Endothelial cell (in vitro differentiated cells): ENCODE measurements around the gene MTRF1. TPM values are rescaled to one million over a fixed set of nuclear protein-coding genes. Genes with fewer than 3 reads are reported as not detected.

Experiments used
- DNase-seq: peaks from one replicate; pipeline ENCODE4 v3.0.0; 2021; ENCODE audit warnings: low spot score
- H3K27ac Mint-ChIP-seq: one replicate; pipeline ENCODE4 v1.8.0; 2021; ENCODE audit warnings: mixed read lengths, inconsistent platforms; ENCODE audit not compliant: unreplicated experiment
- H3K27me3 Mint-ChIP-seq: one replicate; pipeline ENCODE4 v1.8.0; 2021; ENCODE audit warnings: mild to moderate bottlenecking, moderate library complexity, mixed read lengths, inconsistent platforms; ENCODE audit not compliant: unreplicated experiment
- H3K36me3 Mint-ChIP-seq: one replicate; pipeline ENCODE4 v1.8.0; 2021; ENCODE audit warnings: mild to moderate bottlenecking, low read depth, mixed read lengths, inconsistent platforms; ENCODE audit not compliant: unreplicated experiment
- H3K4me1 Mint-ChIP-seq: one replicate; pipeline ENCODE4 v1.8.0; 2021; ENCODE audit warnings: mild to moderate bottlenecking, mixed read lengths, inconsistent platforms; ENCODE audit not compliant: unreplicated experiment
- H3K4me3 Mint-ChIP-seq: one replicate; pipeline ENCODE4 v1.8.0; 2021; ENCODE audit warnings: mild to moderate bottlenecking, mixed read lengths, inconsistent platforms; ENCODE audit not compliant: unreplicated experiment
- H3K9me3 Mint-ChIP-seq: one replicate; pipeline ENCODE4 v1.8.0; 2021; ENCODE audit warnings: mixed read lengths, inconsistent platforms; ENCODE audit not compliant: unreplicated experiment
- total RNA-seq: library from RNA; stranded (reverse); fragmentation: NEBNext Ultra II Directional; extraction: Animal tissue kit (Norgen Biotek cat#: 25700); gene quantifications from one replicate; pipeline ENCODE4 v1.2.1, GENCODE V29; 2021; ENCODE audit not compliant: unreplicated experiment
- TF ChIP-seq, protein P1 (sequence below): fragments of 200-600 bp; sonication (generic); IDR thresholded peaks from one replicate; pipeline ENCODE4 v1.5.0; 2021; ENCODE audit warnings: antibody characterized with exemption; ENCODE audit not compliant: unreplicated experiment

Gene MTRF1
- total RNA-seq, 1 donor from 2014 or later, result 10.1 TPM

DNA sequence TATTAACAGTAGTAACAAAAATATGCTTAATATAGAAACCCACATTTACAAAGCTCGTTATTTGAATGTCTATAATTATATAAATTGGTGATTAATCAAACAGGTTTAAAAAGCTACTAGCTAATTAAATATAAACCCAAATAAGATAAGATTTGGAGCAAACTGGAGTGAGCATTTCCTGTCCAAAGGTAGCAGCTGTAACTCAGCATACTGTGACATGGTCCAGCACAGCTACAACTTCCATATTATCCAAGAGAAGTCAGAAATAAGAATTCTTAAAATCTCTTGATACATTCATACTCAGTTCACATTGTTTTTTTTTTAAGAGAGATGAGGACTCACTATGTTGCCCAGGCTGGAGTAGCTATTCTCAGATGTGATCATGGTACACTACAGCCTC lies 8.5 kb downstream of the MTRF1 start:
- TF ChIP-seq, protein P1, sequence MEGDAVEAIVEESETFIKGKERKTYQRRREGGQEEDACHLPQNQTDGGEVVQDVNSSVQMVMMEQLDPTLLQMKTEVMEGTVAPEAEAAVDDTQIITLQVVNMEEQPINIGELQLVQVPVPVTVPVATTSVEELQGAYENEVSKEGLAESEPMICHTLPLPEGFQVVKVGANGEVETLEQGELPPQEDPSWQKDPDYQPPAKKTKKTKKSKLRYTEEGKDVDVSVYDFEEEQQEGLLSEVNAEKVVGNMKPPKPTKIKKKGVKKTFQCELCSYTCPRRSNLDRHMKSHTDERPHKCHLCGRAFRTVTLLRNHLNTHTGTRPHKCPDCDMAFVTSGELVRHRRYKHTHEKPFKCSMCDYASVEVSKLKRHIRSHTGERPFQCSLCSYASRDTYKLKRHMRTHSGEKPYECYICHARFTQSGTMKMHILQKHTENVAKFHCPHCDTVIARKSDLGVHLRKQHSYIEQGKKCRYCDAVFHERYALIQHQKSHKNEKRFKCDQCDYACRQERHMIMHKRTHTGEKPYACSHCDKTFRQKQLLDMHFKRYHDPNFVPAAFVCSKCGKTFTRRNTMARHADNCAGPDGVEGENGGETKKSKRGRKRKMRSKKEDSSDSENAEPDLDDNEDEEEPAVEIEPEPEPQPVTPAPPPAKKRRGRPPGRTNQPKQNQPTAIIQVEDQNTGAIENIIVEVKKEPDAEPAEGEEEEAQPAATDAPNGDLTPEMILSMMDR, result no peak
- H3K9me3 Mint-ChIP-seq, result no peaks in the 10 kb centered on the region
- peaks cover 21% of the 10 kb centered on the region for H3K36me3 Mint-ChIP-seq

DNA sequence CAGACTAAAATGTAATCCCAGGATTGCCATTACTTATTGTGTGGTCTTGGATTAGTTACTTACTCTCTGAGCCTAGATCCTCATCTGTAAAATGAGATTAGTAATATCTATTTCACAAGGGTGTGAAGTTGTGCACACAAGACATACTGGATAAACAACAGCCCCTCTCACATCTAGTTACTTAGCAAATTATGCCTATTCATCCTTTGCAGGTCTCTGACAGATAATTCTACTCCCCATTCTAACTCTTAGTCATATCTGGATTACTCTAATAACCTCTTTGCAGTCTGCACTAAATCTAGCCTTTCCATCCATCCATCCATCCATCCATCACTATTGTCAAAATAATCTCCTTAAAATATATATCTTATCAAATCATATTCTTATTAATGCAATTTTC lies 12.4 kb downstream of the MTRF1 start:
- H3K27ac Mint-ChIP-seq, result no peak overlapping the region

More for the DNA sequence above, 8.5 kb downstream of the MTRF1 start:
- DNase-seq, result no peak
- Mint-ChIP-seq H3K4me3 (no peak overlapping the region), H3K4me1 (no peaks in the 10 kb centered on the region), H3K27ac (no peak overlapping the region), H3K27me3 (no peaks in the 10 kb centered on the region)

DNA sequence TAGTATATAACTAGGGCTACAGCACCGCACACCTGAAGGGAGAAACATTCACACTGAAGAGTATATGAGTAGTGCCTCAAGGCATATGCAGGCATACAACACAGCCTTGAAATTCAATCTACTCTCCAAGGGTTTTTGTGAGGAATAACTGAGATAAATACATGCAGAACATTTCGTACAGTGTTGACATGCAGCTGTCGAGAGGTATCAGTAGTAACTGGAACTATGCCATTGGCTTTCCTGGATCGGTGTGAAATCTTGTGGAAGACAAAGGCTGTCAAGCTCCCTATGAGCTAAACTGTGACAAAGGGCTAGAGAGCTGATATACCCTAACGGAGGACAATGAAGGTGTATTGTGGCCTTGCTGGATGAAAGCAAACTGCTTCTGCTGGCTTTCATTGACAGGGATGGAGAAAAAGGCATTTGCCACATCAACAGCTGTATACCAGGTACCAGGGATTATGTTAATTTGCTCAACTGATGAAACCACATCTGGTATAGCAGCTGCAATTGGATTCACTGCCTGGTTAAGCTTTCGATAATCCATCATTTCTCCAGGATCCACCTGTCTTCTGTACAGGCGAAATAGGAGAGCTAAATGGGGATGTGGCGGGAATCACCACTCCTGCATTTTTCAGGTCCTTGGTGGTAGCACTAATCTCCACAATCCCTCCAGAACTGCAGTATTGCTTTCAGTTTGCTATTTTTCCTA lies 16.3 kb downstream of the MTRF1 start:
- no peak overlapping the region for H3K27ac Mint-ChIP-seq
- TF ChIP-seq, protein P1, result no peak
- H3K36me3 Mint-ChIP-seq, result peaks cover 10% of the 10 kb centered on the region
- H3K4me3 Mint-ChIP-seq, result no peak overlapping the region
- H3K9me3 Mint-ChIP-seq, result no peaks in the 10 kb centered on the region
- DNase-seq, result no peak
- H3K4me1 Mint-ChIP-seq, result peaks cover 2% of the 10 kb centered on the region
- H3K27me3 Mint-ChIP-seq, result no peaks in the 10 kb centered on the region

More for the DNA sequence above, 12.4 kb downstream of the MTRF1 start:
- TF ChIP-seq, protein P1, result no peak
- no peak for DNase-seq
- Mint-ChIP-seq H3K9me3 (no peaks in the 10 kb centered on the region), H3K27me3 (no peaks in the 10 kb centered on the region), H3K4me3 (no peak overlapping the region), H3K4me1 (no peaks in the 10 kb centered on the region), H3K36me3 (peaks cover 15% of the 10 kb centered on the region)

DNA sequence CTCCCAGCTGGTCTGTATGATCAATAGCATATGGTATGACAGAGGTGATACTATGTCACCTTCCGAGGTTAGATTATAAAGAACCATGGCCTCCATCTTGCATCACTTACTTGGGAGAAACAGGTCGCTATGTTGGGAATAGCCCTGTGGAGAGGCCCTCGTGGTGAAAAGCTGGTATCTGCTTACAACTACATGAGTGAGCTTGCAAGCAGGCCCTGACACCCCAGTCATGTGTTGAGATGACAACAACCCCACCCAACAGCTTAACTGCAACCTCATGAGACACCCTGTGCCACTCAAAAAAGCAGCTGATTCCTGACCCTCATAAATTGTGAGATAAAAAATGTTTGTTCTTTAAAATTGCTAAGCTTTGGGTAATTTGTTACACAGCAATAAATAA lies 18.8 kb downstream of the MTRF1 start:
- no peaks in the 10 kb centered on the region for H3K36me3 Mint-ChIP-seq
- TF ChIP-seq, protein P1, result no peak
- H3K4me1 Mint-ChIP-seq, result peaks cover 2% of the 10 kb centered on the region
- H3K9me3 Mint-ChIP-seq, result no peaks in the 10 kb centered on the region
- no peak overlapping the region for H3K27ac Mint-ChIP-seq
- H3K4me3 Mint-ChIP-seq, result no peak overlapping the region
- no peaks in the 10 kb centered on the region for H3K27me3 Mint-ChIP-seq
- no peak for DNase-seq

DNA sequence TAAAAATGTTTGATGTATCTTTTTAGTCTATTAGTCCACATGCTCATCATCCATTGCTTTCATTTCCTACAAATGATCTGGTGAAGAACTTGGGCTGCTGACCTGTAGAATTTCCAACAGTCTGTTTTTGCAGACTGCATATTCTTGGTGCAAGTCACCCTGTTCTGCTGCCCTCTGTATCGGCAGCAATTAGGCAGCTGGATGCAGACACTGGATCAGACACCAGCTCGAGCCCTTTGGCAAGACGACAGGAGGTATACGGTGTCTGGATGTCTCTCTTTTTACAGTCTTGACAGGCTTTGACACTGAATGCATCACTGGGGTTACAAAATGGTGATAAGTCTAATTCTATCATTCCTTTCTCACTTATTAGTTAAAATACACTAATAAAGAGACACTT lies 21.8 kb downstream of the MTRF1 start:
- no peak overlapping the region for H3K27ac Mint-ChIP-seq
- H3K36me3 Mint-ChIP-seq, result no peaks in the 10 kb centered on the region
- TF ChIP-seq, protein P1, result no peak
- no peak overlapping the region for H3K4me3 Mint-ChIP-seq
- no peaks in the 10 kb centered on the region for H3K9me3 Mint-ChIP-seq
- H3K4me1 Mint-ChIP-seq, result peaks cover 2% of the 10 kb centered on the region
- no peaks in the 10 kb centered on the region for H3K27me3 Mint-ChIP-seq
- no peak for DNase-seq
